Peyer's patch (tissue), 4 donors: ENCODE data around the gene MPPED1. TPM values are rescaled to one million over a fixed set of nuclear protein-coding genes. Genes with fewer than 3 reads are reported as not detected.

Source experiments
- DNase-seq, 3 donors: peaks; one replicate each; pipeline ENCODE4 v3.0.0-alpha.2; 2017 to 2019
- H3K27ac ChIP-seq, 4 donors: fragments of 200-600 bp; sonication (generic); one replicate each; pipeline ENCODE4 v1.5.1; 2016 to 2019
- H3K27me3 ChIP-seq, 2 donors: fragments of 200-600 bp; sonication (generic); one replicate each; pipeline ENCODE4 v1.5.1; 2019
- H3K36me3 ChIP-seq, 3 donors: fragments of 200-600 bp; sonication (generic); one replicate each; pipeline ENCODE4 v1.5.1; 2016 to 2019
- H3K4me1 ChIP-seq, 4 donors: fragments of 200-600 bp; sonication (generic); one replicate each; pipeline ENCODE4 v1.5.1; 2016 to 2019
- H3K4me3 ChIP-seq, 4 donors: fragments of 200-600 bp; sonication (generic); 1 replicate in 3 of 4; 2 replicates in 1 of 4; pipeline ENCODE4 v1.5.1; 2016 to 2019; ENCODE audit warnings: mild to moderate bottlenecking in 1 of 4
- H3K9me3 ChIP-seq, 4 donors: fragments of 200-600 bp; sonication (generic); one replicate each; pipeline ENCODE4 v1.5.1; 2016 to 2019; ENCODE audit warnings: mild to moderate bottlenecking in 1 of 4
- POLR2A ChIP-seq, 2 donors: fragments of 450-650 bp; IDR thresholded peaks; one replicate each; pipeline ENCODE4 v1.5.1; 2017; ENCODE audit warnings: antibody characterized with exemption in 2 of 2, mild to moderate bottlenecking in 2 of 2, moderate library complexity in 2 of 2
- total RNA-seq, 4 donors: library from RNA; depleted of rRNA; stranded (reverse); fragments of >200 nt; gene quantifications; one replicate each; pipeline ENCODE4 v1.1.0, GENCODE V29; 2016
- TF ChIP-seq, protein P1 (sequence below), 6 experiments: fragments of 450-650 bp in 4 of 6; fragments of 200-600 bp in 2 of 6; sonication (generic) in 1 of 6; IDR thresholded peaks; one replicate each; pipeline ENCODE4 v1.5.1; 2017 to 2019; ENCODE audit warnings: antibody characterized with exemption in 6 of 6, mild to moderate bottlenecking in 3 of 6, moderate library complexity in 1 of 6

Gene MPPED1
- total RNA-seq, 4 donors from 2014 or later, result not detected

DNA sequence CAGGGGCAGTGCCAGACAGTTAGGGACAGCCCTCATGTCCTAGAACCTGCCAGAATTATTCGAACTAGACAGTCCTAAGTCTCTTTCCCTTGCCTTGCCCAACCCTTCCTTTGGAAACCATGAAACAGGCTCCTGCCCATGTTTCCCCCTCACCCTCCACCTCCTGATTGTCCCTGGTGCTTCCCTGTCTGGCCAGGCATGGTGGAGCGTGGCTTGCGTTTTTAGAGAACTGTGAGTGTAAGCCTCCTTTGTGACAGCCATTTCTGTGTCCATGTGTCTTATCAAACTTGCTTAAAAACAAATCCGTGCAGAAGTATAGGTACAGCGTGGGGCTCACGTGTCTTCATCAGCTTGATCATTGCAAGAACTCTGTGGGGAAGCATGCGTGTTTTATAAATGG, 54.9 kb downstream of the MPPED1 start:
- Histone ChIP-seq H3K4me3 (no peak overlapping the region), H3K36me3 (no peaks in the 10 kb centered on the region), H3K4me1 (no peaks in the 10 kb centered on the region), H3K27ac (no peak overlapping the region), H3K9me3 (peaks cover 0 to 2% (median 0%) of the 10 kb centered on the region in 4 donors), H3K27me3 (no peaks in the 10 kb centered on the region)
- no peak for TF ChIP-seq POLR2A (IDR thresholded peaks at IDR 0.05)
- TF ChIP-seq, protein P1, sequence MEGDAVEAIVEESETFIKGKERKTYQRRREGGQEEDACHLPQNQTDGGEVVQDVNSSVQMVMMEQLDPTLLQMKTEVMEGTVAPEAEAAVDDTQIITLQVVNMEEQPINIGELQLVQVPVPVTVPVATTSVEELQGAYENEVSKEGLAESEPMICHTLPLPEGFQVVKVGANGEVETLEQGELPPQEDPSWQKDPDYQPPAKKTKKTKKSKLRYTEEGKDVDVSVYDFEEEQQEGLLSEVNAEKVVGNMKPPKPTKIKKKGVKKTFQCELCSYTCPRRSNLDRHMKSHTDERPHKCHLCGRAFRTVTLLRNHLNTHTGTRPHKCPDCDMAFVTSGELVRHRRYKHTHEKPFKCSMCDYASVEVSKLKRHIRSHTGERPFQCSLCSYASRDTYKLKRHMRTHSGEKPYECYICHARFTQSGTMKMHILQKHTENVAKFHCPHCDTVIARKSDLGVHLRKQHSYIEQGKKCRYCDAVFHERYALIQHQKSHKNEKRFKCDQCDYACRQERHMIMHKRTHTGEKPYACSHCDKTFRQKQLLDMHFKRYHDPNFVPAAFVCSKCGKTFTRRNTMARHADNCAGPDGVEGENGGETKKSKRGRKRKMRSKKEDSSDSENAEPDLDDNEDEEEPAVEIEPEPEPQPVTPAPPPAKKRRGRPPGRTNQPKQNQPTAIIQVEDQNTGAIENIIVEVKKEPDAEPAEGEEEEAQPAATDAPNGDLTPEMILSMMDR (IDR thresholded peaks at IDR 0.05), result no peak
- no peak for DNase-seq

DNA sequence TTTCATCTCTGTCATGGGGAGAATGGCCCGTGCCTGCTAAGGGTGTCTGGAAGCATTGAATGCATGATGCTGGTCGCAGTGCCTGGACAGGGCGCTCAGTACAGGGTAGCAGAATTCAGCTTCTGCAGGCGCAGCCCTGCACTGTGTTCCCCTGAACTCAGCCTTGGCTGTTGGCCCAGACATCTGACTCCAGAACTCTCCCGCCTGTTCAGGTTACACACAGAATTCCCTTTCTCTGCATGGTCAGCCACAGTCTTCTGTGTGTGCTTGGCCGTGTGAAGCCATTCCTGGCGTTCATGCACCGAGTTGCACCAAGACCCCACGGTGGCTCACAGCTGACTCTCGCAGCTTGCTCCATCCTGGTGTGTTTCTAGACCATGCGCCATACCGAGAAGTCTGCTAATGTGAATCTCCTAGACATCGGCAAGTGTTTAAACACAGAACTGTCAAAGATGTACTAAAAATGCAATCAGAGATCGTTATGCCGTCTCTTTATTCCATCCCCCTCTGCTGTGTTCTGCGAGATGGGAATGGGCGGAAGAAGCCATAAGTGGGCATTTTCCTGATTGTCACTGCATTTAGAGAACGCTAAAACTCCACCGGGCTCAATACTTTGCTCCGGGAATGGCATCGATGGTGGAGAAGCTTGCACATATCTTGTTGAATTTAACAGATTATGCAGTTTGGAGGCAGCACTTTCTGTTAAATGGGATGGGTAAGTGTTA, 55.6 kb downstream of the MPPED1 start:
- TF ChIP-seq, protein P1 (IDR thresholded peaks at IDR 0.05), result no peak
- no peak for TF ChIP-seq POLR2A (IDR thresholded peaks at IDR 0.05)
- Histone ChIP-seq H3K9me3 (peaks cover 0 to 2% (median 0%) of the 10 kb centered on the region in 4 donors), H3K4me1 (no peaks in the 10 kb centered on the region), H3K27ac (no peak overlapping the region), H3K27me3 (no peaks in the 10 kb centered on the region), H3K36me3 (no peaks in the 10 kb centered on the region), H3K4me3 (no peak overlapping the region)
- DNase-seq, result no peak

DNA sequence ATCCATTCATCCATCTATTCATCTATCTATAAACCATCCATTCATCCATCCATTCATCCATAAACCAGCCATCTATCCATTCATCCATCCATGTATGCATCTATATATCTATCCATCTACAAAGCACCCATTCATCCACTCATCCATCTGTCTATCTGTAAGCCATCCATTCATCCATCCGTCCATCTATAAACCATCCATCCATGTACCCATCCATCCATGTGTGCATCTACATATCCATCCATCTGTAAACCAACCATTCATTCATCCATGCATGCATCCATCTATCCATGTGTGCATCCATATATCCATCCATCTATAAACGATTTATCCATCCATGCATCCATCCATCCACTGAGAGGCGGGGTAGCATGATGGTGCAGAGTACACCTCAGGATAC, 58.4 kb downstream of the MPPED1 start:
- TF ChIP-seq POLR2A (IDR thresholded peaks at IDR 0.05), result no peak
- TF ChIP-seq, protein P1 (IDR thresholded peaks at IDR 0.05), result no peak
- no peaks in the 10 kb centered on the region for H3K36me3 ChIP-seq
- DNase-seq, result no peak
- no peaks in the 10 kb centered on the region for H3K4me1 ChIP-seq
- H3K27ac ChIP-seq, result no peak overlapping the region
- H3K4me3 ChIP-seq, result no peak overlapping the region
- H3K27me3 ChIP-seq, result no peaks in the 10 kb centered on the region
- H3K9me3 ChIP-seq, result no peaks in the 10 kb centered on the region

DNA sequence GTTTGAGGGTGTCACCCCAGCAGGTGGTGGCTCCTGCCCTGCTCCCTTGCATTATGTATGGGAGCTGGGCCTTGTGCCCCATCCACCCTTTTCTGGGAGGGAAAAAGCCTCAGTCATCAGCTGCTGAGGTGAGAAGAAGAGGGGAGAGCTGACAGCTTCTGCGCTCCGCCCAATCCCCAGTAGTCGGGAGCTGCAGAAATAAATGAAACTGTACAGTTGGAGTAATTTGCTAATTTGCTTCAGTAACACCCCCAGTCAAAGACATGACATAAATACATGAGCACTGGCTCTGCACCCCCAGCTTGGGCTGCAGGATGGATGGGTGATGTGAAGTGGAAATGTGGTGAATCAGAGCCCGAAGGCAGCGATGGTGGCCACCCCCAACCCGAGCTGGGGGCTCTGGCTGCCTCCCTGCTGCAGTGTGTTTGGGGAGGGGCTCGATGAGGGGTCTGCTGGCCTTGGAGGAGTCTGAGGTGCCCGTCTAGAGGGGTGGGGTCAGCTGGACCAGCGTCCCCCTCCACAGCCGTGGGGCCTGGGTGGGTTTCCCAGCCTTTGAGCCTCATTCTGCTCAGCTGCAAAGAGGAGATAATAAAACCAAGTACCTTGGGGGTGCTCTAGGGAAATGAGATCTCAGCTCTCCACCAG, 59.2 kb downstream of the MPPED1 start:
- H3K9me3 ChIP-seq, result no peaks in the 10 kb centered on the region
- H3K36me3 ChIP-seq, result no peaks in the 10 kb centered on the region
- H3K27ac ChIP-seq, result no peak overlapping the region
- no peaks in the 10 kb centered on the region for H3K4me1 ChIP-seq
- H3K4me3 ChIP-seq, result no peak overlapping the region
- no peak for TF ChIP-seq POLR2A (IDR thresholded peaks at IDR 0.05)
- TF ChIP-seq, protein P1 (IDR thresholded peaks at IDR 0.05), result no peak
- no peak for DNase-seq
- H3K27me3 ChIP-seq, result no peaks in the 10 kb centered on the region

DNA sequence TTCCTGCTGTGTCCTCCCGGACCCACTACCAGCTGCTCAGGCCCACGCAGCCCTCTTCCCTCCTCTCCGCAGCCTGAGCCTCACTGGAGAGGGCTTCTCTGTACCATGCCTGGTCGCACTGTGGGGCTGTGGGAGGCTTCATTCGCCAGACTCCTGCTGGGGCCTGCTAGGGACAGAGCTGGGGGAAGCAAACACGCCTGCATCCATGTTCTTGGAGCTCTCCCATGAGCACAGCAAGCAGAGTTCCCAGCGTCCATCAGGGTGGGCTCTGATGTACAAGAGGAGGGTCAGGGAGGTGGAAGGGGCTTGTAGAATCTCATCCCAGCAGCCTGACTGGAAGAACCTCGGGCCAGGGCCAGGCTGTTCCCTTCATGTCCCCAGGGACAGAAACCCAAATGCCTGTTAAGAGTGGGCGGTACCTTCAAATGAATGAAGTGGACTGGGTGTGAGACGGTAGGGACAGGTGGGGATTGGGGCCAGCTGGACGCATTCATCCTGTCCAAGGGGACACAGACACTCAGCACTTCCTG, 59.9 kb downstream of the MPPED1 start:
- TF ChIP-seq, protein P1 (IDR thresholded peaks at IDR 0.05), result no peak
- no peak for TF ChIP-seq POLR2A (IDR thresholded peaks at IDR 0.05)

More for the DNA sequence above, 59.9 kb downstream of the MPPED1 start:
- Histone ChIP-seq H3K27me3 (no peaks in the 10 kb centered on the region), H3K36me3 (no peaks in the 10 kb centered on the region), H3K9me3 (no peaks in the 10 kb centered on the region), H3K27ac (no peak overlapping the region), H3K4me1 (no peaks in the 10 kb centered on the region), H3K4me3 (no peak overlapping the region)
- no peak for DNase-seq
